Measurements from ENCODE around the gene CPSF4L. TPM values are rescaled to one million over a fixed set of nuclear protein-coding genes. Genes with fewer than 3 reads are reported as not detected.

Gene CPSF4L
- polyA plus RNA-seq, 4 donors = 0.17 to 0.26 TPM; not detected in 2

- DNase-seq (ENCODE audit: low read depth in 4 of 4, low spot score in 3 of 4) = no peak
Measured at GRCh38 chr17:73240561-73240960, 21.1 kb downstream of the CPSF4L start.

- no peak for DNase-seq (ENCODE audit: low read depth in 4 of 4, low spot score in 3 of 4)
Measured at GRCh38 chr17:73237714-73238113, 24.0 kb downstream of the CPSF4L start.

- DNase-seq (ENCODE audit: low read depth in 4 of 4, low spot score in 3 of 4) = no peak
Measured at GRCh38 chr17:73234736-73235135, 26.9 kb downstream of the CPSF4L start.

GRCh38 chr17:73232587-73233373, 28.9 kb downstream of the CPSF4L start:
- DNase-seq (ENCODE audit: low read depth in 4 of 4, low spot score in 3 of 4) = peak in 1 of 4 donors; percentile 10

- DNase-seq (ENCODE audit: low read depth in 4 of 4, low spot score in 3 of 4) = peak; percentile 86 to 95 (median 93)
Measured at GRCh38 chr17:73231841-73232586, 29.7 kb downstream of the CPSF4L start.

GRCh38 chr17:73231395-73231794, 30.3 kb downstream of the CPSF4L start:
- DNase-seq (ENCODE audit: low read depth in 4 of 4, low spot score in 3 of 4) = peak in 2 of 4 donors; percentile 8 to 9

- DNase-seq (ENCODE audit: low read depth in 4 of 4, low spot score in 3 of 4) = no peak
Measured at GRCh38 chr17:73230088-73230487, 31.6 kb downstream of the CPSF4L start.

- DNase-seq (ENCODE audit: low read depth in 4 of 4, low spot score in 3 of 4) = no peak
Measured at GRCh38 chr17:73228748-73229236, 32.9 kb downstream of the CPSF4L start.

GRCh38 chr17:73227944-73228343, 33.7 kb downstream of the CPSF4L start:
- no peak for DNase-seq (ENCODE audit: low read depth in 4 of 4, low spot score in 3 of 4)

GRCh38 chr17:73227379-73227778, 34.3 kb downstream of the CPSF4L start:
- DNase-seq (ENCODE audit: low read depth in 4 of 4, low spot score in 3 of 4) = no peak

DNA sequence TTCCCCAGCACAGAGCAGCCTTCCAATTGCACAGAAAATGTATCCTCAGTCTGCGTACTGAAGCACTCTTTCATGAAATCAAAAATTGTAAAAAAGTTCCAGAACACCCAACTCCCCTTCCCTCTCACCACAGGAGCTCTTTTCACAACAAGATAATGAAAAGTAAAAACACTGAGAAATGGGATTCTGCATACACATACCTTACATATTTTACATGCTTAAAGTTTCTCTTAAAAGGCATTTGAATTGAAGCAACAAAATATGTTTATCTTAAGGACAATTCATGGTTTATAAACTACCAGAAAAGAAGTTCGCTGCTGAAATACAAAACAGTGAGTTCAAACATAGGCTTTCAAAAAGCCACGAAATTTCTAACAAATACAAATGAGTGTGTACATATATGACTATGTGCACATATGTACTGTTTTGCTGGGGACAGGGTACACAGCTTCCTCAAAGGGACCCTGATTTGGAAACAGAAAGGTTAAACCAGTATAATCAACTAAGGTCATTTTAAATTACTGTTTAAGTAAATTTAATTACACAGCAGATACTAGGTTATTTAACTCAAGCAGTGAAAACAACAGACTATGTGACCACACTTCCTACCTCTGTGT, 35.0 kb downstream of the CPSF4L start:
- no peak for DNase-seq (ENCODE audit: low read depth in 4 of 4, low spot score in 3 of 4)

- no peak for DNase-seq (ENCODE audit: low read depth in 4 of 4, low spot score in 3 of 4)
Measured at GRCh38 chr17:73224663-73225305, 36.9 kb downstream of the CPSF4L start.

GRCh38 chr17:73224237-73224636, 37.4 kb downstream of the CPSF4L start:
- DNase-seq (ENCODE audit: low read depth in 4 of 4, low spot score in 3 of 4) = no peak

- no peak for DNase-seq (ENCODE audit: low read depth in 4 of 4, low spot score in 3 of 4)
Measured at GRCh38 chr17:73223626-73224230, 38.0 kb downstream of the CPSF4L start.

DNA sequence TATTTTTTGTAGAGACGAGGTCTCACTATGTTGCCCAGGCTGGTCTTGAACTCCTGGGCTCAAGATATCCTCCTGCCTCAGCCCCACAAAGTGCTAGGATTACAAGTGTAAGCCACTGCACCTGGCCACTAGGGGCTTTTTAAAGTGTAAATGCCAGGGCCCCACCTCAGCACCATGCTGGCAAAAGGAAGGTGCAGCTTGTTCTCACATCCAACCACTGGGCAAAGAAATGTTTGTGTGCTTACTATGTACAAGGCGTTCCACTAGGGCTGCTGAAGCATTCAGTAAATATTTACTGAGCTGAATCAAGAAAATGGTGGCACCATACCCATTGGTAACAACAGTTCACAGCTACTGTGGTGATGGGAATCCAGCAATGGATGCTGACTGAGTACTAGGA, 46.2 kb downstream of the CPSF4L start:
- no peak for DNase-seq (ENCODE audit: low read depth in 4 of 4, low spot score in 3 of 4)

DNA sequence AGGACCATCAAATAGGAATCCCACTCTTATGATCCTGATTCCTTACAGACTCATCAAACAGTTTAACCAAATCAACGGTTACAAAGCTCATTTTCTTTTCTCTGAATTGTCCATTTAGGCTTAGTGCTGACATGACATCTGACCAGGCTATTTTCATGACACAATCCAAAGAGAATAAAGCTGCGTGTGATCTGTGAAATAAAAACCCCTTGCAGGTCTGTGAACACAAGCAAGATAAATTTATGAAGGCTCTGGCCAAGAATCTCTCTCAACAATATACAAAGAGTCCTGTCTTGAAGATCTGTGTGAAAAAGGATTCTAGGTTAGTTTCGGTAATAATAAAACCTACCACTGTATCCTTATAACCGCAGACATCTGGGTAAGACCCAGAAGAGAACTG, 46.8 kb downstream of the CPSF4L start:
- no peak for DNase-seq (ENCODE audit: low read depth in 4 of 4, low spot score in 3 of 4)

GRCh38 chr17:73214008-73214407, 47.7 kb downstream of the CPSF4L start:
- DNase-seq (ENCODE audit: low read depth in 4 of 4, low spot score in 3 of 4) = no peak

DNA sequence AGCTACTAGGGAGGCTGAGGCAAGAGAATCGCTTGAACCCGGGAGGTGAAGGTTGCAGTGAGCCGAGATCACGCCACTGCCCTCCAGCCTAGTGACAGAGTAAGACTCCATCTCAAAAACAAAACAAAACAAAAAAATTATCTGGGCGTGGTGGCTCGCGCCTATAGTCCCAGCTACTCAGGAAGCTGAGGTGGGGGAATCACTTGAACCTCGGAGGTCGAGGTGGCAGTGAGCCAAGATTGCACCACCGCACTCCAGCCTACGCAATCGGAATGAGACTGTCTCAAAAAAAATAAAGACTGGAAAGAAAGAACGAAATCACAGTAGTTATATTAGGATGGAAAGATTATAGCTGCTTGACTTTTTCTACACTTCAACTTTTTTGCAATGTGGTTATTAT, 49.9 kb downstream of the CPSF4L start:
- DNase-seq (ENCODE audit: low read depth in 4 of 4, low spot score in 3 of 4) = no peak

- DNase-seq (ENCODE audit: low read depth in 4 of 4, low spot score in 3 of 4) = no peak
Measured at GRCh38 chr17:73210002-73210678, 51.5 kb downstream of the CPSF4L start.

- no peak for DNase-seq (ENCODE audit: low read depth in 4 of 4, low spot score in 3 of 4)
Measured at GRCh38 chr17:73209436-73209835, 52.2 kb downstream of the CPSF4L start.
